Hair follicle dermal papilla cell (primary cell): ENCODE results near the gene OR8D2. TPM values are rescaled to one million over a fixed set of nuclear protein-coding genes. Genes with fewer than 3 reads are reported as not detected.

Source experiments
- total RNA-seq: library from RNA; depleted of rRNA; stranded (reverse); fragments of >200 nt; gene quantifications from 2 replicates; pipeline ENCODE4 v1.2.3, GENCODE V29; 2012

OR8D2 gene
- not detected in 2 replicates for total RNA-seq

GRCh38 chr11:124320097-124320496 is at the start of gene OR8D2:
OR8D2 (minus strand) TSS chr11:124320197; CDS start chr11:124320197, 0 bp downstream.

GRCh38 chr11:124313849-124314248 is 6.1 kb downstream of the OR8D2 start, which contains the start of gene OR8D1:
OR8D1 (minus strand) TSS chr11:124313949; CDS start chr11:124310766, 3,183 bp downstream.

Other genes with a start within 250 kb of the OR8D2 start
- 19.2 and 22.7 TPM in 2 replicates for gene VWA5A, start 204.7 kb downstream of the OR8D2 start, total RNA-seq
- gene OR10D3, start 136.9 kb downstream of the OR8D2 start, total RNA-seq: not detected in 2 replicates
- gene OR8G1, start 79.1 kb downstream of the OR8D2 start, total RNA-seq: not detected in 2 replicates
- gene OR8G5, start 63.8 kb downstream of the OR8D2 start, total RNA-seq: not detected in 2 replicates
- gene OR8D1, start 6.2 kb downstream of the OR8D2 start, total RNA-seq: not detected in 2 replicates
- gene OR8B2, start 64.3 kb upstream of the OR8D2 start, total RNA-seq: not detected in 2 replicates
- not detected in 2 replicates for gene OR8B3, start 78.8 kb upstream of the OR8D2 start, total RNA-seq
- not detected in 2 replicates for gene OR8B4, start 104.7 kb upstream of the OR8D2 start, total RNA-seq
- not detected in 2 replicates for gene OR8B8, start 125.5 kb upstream of the OR8D2 start, total RNA-seq
- not detected in 2 replicates for gene OR8B12, start 223.5 kb upstream of the OR8D2 start, total RNA-seq
- gene OR8A1, start 249.8 kb upstream of the OR8D2 start, total RNA-seq: under 0.01 TPM in 1 of 2 replicates, not detected in the other